Central memory CD4-positive, alpha-beta T cell (primary cell): ENCODE results near the gene TESPA1.
"Not testable (repeated sequence)": the region's sequence is repeated elsewhere in the genome, so short reads cannot be mapped to it uniquely, and the experiment has no call there.

Experiments used
- DNase-seq: peaks from one replicate; pipeline ENCODE4 v3.0.0; 2022
- total RNA-seq, 3 experiments: gene quantifications; one replicate each; lab custom pipeline; 2026; lab: John Stamatoyannopoulos, UW

The TESPA1 gene, protein sequence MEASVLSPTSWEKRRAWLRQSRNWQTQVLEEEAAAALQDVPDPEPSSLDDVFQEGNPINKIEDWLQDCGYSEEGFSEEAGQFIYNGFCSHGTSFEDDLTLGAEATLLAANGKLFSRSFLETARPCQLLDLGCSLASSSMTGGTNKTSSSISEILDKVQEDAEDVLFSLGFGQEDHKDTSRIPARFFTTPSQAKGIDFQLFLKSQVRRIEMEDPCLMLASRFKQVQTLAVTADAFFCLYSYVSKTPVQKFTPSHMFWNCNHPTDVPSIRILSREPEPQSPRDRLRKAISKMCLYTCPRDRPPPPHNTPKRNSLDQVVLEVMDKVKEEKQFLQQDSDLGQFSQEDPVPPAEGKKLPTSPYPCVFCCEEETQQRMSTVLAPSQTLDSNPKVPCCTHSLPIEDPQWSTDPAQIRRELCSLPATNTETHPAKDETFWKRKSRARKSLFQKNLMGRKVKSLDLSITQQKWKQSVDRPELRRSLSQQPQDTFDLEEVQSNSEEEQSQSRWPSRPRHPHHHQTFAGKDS
- 155 to 245 (median 224) reads per million in 3 experiments for total RNA-seq

DNA sequence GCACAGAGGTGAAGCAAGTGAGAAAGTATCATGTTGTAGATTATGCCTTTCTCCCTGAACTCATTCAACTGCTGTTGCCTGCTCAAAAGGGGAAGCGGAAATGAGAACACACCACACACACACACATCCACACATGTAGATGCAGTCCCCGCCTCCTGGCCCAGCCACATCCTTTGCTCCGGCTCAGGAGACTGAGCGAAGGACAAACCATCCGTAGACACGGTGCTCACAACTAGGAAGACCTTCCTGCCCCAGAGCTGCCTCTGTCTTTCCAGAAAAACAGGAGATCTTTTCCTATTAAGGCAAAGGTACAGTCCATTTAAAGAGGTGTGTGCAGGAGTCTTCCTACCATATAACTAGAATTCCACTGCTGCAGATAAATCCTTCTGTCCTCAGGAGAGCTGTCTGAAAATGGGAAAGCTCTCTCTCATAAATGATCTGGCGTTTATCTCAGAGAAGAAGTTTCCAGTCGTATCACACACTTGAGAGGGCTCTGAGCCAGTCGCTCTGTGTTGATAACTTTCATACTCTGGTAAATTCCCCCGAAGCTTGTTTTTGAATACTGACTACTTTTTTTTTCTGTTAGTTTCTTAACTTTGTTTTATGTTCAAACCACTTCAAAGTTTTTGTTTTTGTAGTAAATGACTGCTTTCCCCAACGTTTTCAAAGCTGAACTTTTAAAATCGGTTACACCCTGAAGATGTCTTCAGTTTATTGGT, at the start of gene TESPA1:
TSS of gene TESPA1 (minus strand) at position 105 of the 719 bp plus-strand sequence. CDS start 10,200 bp downstream, outside the sequence.
- DNase-seq, result peak; percentile 90

DNA sequence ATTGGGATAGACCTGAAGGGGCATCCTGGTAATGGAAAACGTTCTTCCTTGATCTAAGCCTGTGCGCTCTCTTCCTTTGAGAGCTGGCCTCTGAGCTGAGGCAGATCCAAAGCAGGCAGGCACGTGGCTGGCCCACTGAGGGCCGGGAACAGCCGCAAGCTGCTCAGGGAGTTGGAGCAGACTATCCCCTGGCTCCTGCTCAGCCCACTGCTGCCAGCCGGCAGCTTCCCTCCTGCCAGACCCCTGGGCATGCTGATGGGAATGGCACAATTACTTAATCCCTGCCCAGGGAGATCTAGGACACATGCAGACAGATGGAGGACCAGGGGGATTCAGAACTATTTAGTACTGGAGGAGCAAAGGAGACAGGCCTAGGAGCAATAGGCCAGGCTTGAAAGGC, 49.7 kb upstream of the TESPA1 start:
- no peak for DNase-seq

DNA sequence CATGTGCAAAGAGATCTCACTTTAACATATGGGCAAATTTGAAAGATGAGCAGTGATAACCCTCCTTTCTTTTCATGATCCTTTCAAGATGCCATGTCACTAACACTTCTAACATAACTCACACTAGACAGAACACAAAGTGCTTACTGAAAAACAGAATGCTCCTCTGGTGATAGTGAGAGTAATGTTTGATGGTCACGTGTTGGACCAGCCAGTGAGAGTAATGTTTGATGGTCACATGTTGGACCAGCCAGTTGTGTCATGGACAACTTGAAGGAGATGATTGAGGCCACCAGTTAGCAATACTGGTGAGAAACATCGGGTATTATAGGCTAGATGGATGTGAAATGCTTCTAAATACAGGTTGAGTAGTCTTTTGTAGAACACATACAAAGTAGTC, 40.9 kb upstream of the TESPA1 start:
- DNase-seq, result no peak

DNA sequence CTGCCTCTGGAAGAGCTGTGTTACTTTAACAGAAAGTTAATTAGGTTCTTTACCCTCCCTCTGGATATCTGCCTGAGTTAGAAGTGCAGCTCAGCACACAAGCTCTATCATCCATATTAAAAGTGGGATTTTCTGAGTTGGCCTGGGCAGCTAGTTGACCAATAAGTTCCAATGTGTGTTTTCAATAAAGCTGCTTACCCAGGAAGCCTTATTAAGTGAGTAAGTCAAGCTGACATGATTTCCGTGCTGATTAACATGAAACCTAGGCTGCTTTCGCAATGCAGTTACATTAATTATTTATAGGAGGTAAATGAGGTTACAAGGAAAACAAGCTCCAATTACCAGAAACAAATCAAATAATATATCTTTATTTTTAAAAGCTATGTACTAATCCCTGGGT, 40.0 kb upstream of the TESPA1 start:
- no peak for DNase-seq

DNA sequence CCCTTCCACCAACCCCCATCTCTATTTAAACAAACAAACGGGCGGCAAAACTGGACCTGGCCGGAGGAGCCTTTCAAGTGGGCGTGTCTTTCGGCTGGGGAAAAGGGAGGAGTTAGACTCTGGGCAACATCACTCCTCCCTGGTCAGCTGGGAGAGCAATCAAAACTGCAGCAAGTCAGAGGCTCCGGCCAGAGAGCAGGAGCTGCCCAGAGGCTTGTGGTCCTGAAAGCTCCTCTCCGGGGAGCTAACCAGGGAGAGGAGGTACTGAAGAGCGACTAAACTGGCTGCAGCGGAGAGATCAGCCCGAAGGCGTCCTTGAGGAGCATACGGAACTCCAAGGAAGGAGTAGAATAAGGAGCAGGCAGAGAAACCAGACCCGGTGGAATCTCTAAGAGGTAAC, 35.2 kb upstream of the TESPA1 start, which contains the start of gene NEUROD4:
TSS of gene NEUROD4 (plus strand) at position 191 of the 400 bp plus-strand sequence. CDS start 6,466 bp downstream, outside the sequence.
- DNase-seq, result no peak

DNA sequence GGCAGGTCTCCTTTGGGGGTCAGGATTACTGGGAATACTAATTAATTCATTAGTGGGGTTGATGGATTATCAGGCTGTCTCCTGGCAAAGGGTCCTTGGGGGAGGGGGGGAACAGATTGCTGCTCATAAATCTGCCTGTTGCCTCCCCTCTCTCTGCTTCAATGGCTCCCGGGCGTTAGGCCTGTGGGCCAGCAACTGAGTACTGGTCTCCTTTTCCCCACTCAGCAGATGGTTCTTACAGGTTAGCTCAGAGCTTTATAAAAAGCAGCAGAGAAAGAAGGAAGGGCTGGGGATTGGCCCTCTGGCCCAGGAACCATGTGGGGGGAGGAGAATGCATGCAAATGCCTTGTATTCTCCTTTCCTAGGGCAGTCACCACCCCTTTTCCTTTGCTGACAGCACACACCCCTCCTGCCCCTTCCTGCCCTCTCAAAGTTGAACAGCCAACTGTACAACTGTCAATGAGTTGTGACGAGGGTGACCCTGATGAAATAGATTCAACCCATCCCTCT, 32.9 kb upstream of the TESPA1 start:
- DNase-seq, result no peak

DNA sequence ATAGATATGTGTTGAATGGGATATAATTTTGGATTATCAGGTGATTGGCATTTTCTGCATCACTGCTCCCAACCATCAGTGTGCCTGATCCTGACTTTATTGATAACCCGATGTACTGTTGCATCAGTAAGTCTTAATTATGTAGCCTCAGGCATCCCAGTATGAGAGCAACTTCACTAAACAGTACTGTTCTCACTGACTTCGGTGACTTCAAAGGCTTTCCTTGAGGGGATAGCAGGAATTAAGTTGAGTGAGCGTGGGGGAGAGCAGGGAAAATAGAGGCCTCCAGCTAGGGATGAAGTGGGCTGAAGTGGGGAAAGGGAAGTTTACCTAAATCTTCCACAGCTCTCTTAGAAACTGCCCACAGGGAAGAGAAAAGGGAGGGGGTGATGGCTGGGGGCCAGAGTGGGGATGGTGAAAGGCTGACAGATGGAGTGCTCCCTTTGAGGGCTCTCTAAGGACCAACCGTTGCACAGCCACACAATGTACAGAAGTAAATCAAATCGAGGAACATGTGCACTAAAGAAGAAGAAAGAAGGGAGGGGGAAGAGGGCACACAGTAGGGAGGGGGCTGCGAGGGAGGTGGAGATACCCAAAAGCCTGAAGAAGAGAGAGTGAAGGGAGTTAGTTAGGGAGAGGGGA, 24.5 kb upstream of the TESPA1 start:
- no peak for DNase-seq

DNA sequence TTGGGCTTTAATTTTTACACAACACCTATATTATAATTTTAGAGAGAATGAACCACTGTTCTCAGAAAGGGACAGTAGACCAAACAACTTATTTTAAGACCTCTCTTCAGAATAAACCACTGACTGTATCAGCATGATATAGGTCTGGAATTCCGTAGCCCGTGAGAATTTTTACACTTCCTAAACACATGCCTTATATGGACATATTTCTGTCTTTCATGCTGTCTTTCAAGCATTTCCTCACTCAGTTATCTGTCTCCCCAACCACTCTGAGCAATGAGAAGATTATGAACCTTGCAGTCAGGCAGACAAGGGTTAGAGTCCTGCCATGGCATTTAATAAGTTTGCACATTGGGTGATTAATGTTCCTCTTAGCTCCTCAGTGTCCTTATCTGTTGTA, 17.8 kb upstream of the TESPA1 start:
- no peak for DNase-seq

DNA sequence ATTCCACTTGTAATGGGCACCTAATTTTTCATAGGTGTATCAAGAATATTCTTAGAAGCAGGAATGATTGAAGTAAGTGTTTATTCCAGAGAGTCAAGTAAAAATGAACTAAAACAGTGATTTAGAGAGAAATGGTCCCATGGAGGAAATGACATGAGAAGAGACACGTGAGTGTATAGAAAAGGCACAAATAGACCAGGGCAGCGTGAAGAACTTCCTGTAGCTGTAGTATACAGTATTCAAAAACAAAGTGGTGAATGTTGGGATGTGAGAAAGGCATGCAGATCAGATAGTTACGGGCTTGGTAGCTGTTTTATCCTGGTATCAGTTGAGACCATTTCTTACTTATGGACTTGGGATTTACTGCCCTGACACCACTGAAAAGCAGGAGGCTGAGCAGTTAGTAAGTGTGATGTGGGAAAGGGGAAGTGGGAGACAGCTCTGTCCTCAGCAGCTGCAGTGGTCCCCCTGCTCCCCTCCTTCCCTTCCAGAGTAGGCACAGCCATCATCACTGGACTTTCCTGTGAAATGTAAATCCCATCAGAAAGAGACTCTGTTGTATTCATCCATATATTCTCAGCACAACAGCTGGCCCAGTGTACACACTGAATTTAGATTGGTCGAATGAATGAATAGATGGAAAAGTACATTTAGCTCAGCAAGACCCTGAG, 16.8 kb upstream of the TESPA1 start:
- no peak for DNase-seq

DNA sequence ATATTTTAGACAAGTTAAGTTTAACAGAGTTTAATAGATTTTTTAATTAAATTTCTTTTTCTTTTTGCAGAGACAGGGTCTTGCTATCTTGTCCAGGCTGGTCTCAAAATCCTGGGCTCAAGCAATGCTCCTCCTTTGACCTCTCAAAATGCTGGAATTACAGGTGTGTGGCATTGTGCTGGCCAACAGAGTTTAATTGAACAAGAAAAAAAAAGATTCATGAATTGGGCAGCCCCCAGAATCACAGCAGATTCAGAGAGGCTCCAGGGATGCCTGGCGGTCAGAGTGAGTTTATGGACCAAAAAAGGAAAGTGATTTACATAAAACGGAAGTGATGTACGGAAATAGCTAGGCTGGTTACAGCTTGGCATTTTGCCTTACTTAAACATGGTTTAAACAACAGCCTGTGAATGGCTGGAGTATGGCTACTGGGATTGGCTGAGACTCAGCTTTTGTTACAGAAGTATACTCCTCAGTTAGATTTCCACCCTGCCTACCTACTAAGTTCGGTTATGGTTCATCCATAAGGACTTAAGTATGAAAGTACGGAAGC, 14.5 kb upstream of the TESPA1 start:
- DNase-seq, result no peak

DNA sequence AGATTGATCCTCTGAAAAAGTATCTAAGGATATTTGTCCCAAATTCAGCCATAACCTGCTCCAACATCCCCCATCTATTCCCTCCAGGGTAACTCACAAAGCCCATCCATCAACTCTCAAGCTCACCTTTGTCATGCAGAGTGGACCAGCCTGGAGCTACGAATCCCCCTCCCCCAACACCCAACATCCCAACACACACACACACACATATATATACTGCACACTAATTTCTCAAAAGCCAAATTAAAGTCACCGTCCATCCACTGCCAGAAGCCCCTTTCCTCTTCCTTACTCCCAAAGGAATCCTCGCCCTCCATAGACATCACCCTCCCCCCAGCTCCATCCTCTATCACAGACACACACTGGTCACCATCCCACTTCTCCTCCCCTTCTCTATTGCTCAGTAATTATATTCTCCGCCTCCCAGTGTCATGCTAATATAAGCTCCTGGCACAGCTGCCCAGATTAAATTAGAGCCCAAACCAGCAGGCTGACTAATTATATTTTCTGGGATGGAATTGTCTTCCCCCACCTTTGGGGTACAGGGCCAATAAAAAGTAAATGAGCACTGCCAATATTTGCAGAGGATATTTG, 13.5 kb upstream of the TESPA1 start:
- DNase-seq, result no peak

DNA sequence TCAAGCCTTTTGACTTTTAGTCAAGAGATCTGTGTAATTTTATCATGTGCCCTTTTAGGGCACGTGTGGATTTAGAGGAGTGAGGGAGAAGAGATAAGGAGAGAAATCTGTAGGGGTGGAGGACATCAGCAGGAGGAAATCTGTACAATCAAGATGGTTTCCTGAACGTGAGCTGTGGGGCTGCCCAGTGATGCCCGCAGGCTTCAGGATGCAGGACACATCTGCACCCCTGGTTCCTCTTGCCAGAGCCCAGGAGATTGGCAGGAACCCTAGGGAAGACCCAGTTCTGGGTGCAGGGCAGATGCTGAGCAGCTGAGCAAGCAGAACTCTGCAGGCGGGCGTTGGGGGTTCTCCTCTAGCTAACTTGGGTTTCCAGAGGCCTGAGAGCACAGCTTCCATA, 11.6 kb upstream of the TESPA1 start:
- DNase-seq, result no peak

DNA sequence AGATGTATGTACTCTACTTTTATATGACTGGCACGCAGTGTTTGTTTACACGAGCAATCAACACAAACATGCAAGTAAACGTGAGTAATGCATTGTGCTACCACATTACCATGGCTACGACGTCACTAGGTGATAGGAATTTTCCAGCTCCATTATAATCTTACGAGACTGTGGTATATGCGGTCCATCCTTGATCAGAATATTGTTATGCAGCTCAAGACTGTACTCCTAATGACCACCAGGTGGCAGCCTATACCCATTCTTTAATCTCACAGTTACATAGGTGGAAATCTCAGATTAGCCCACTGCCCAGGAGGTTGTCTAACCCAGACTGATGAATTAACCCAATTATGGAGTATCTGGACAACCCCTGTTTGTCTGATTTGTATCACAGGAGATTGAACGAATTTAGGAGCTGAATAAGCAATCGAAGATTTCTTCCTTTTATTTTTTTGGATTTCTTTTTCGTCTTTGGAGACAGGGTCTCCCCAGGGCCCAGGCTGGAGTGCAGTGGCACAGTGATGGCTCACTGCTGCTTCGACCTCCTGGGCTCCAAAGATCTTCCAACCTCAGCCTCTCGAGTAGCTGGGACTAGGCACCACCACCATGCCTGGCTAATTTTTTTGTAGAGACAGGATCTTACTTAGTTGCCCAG, 8.7 kb upstream of the TESPA1 start:
- peak; percentile 70 for DNase-seq

DNA sequence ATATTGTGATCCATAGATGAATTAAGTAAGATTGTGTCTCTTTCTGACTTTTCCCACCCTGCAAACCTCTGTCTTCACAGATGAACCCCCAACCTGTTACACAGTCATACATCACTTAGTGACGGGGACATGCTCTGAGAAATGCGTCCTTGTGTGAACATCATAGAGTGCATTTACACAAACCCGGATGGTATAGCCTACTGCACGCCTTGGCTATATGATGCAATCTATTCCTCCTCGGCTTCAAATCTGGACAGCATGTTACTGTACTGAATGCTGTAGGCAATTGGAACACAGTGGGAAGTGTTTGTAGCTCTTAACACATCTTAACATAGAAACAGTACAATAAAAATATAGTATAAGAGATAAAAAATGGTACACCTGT, 7.4 kb upstream of the TESPA1 start:
- no peak for DNase-seq

DNA sequence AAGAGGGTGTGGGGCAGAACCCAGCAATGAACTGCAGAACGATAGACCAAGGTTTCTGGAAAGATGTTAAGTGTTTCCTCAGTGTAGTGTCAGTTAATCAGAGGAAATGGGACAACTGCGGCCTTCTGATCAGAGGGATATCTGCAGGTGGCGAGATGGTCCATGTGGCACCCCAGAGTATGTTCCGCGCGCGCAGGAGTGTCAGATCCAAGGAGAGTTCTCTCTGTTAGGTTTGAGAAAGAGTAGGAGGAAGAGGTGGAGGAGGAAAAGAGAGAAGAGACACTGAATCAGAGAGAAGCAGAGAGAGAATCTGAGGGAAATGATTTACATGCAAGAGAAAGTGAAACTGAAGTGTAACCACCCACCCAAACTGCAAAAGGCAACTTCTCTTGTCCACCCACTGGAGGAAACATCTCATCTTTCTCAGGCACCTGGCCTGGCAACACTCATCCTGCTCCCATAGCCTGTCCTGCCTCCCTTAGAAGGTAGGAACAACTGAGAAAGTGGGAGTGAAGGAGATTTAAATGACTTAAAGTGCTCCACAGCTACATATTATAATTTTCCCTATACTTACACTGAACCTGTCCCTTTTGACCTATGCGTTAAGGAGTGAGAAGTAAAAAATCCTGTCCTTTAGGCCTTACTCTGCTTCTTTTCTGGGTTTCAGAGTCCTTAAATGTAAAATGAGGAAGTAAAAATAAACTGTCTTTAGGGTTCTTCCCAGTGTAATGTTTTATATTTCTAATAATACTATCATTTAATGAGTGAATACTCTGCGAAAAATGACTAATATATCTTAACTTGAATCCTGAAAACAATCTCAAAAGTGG, 6.8 kb upstream of the TESPA1 start:
- peak; percentile 37 for DNase-seq

DNA sequence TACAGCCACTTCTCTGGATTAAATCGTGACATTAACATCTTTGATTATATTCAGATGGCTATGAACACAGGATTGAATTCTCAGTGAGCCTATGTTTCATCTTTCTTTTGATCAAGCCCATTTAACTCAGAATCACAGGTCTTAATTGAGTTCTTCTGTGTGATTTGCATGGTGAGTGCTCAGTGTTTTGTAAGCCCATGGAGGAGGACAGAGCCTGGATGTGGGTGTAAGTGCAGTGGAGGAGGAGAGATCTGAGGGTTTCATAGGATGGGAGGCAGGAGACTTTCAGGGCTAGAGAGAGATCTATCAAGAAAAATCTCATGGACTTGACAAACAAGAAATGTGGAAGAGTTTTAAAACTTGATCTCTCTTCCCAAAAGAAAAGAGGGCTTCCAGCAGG, 5.3 kb upstream of the TESPA1 start:
- DNase-seq, result no peak

DNA sequence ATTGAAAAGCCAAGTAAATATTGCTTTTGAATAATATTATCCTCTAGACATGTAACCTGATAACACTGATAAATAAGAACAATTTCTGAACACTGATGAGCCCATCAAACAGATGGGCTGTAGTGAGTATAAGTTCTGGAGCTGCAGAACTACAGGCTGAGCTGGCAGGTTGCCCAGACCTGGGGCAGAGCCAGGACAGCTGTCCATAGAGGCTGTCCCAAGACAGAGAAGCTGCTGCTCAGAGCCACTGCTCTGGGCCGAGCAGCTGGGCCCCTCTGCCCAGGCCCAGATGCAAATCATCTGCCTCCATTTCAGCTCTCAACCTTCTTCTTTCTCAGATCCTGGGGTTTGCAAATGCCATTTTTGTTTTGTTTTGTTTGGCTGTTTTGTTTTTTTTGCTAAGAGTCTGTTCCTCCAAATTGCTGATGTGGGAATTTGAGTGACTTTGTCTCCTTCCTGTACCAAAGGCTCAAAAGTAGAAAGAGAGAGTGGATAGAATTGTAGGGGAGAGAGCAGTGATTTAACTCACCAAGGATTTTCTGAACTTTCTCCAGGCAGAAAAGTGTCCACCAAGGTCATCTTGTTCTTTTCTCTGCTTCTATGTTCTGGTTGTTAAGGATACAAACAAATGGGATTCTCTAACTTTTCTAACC, 4.0 kb upstream of the TESPA1 start:
- no peak for DNase-seq

DNA sequence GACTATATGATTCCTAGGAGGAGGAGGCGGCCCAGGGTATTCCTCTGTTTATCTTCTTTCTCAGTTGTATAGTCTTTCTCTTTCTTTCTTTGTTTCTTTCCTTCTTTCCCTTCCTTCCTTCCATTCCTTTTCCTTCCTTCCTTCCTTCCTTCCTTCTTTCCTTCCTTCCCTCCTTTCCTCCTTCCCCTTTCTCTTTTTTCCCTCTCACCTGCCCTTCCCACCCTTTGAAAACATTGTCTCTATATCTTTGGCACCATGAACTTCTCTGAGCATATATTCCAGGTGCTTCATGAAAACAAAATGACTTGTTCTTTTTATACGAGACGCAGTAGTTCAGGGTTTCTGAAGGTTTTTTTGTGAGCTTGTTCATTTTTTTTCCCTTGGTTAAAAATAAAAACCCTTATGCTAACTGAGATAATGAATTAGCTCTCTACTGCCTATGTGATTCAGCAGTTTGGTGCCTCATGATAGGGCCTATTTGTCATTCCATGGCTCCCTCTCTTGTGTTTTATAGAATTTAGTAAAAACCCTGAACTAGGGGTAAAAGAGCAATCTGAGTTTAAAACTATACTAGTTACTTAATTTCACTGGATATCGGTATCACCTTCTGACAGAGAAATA, 3.2 kb upstream of the TESPA1 start:
- DNase-seq, result no peak

DNA sequence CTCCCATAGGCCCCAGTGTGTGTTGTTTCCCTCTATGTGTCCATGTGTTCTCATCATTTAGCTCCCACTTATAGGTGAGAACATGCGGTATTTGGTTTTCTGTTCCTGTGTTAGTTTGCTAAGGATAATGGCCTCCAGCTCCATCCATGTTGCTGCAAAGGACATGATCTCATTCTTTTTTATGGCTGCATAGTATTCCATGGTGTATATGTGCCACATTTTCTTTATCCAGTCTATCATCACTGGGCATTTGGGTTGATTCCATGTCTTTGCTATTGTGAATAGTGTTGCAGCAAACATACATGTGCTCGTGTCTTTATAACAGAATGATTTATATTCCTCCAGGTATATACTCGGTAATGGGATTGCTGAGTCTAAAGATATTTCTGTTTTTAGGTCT, 2.2 kb upstream of the TESPA1 start:
- DNase-seq, result not testable (repeated sequence)
